NCI-H446 treated with DMSO at 0.1 percent for 48 hours (cell line): ENCODE results near the gene PRMT5.

Source experiments
- DNase-seq: peaks from one replicate; lab custom pipeline; 2025; lab: John Stamatoyannopoulos, UW

Gene PRMT5

GRCh38 chr14:22897357-22897756 is 31.8 kb downstream of the PRMT5 start:
- DNase-seq = no peak

- no peak for DNase-seq
These were observed 32.4 kb downstream of the PRMT5 start for GRCh38 chr14:22896760-22897159.

GRCh38 chr14:22896356-22896755 is 32.8 kb downstream of the PRMT5 start:
- no peak for DNase-seq

GRCh38 chr14:22895402-22895801 is 33.8 kb downstream of the PRMT5 start:
- DNase-seq = no peak

- DNase-seq = no peak
These were observed 35.5 kb downstream of the PRMT5 start for GRCh38 chr14:22893706-22894105.

- DNase-seq = no peak
These were observed 36.7 kb downstream of the PRMT5 start for GRCh38 chr14:22892488-22892887.

- no peak for DNase-seq
These were observed 38.8 kb downstream of the PRMT5 start for GRCh38 chr14:22890416-22890815.

GRCh38 chr14:22888662-22889061 is 40.5 kb downstream of the PRMT5 start:
- DNase-seq = no peak

GRCh38 chr14:22887990-22888378 is 41.2 kb downstream of the PRMT5 start:
- DNase-seq = no peak

- DNase-seq = peak; percentile 26
These were observed 41.8 kb downstream of the PRMT5 start for GRCh38 chr14:22887260-22887989.

GRCh38 chr14:22886500-22887259 is 42.5 kb downstream of the PRMT5 start:
- no peak for DNase-seq

- DNase-seq = no peak
These were observed 43.2 kb downstream of the PRMT5 start for GRCh38 chr14:22885975-22886374.

GRCh38 chr14:22884738-22885523 is 44.2 kb downstream of the PRMT5 start:
- DNase-seq = no peak

- no peak for DNase-seq
These were observed 45.0 kb downstream of the PRMT5 start for GRCh38 chr14:22884076-22884737.

GRCh38 chr14:22883173-22883976 is 45.8 kb downstream of the PRMT5 start, which contains the start of gene REM2:
REM2 (plus strand) TSS chr14:22883222; CDS start chr14:22883288, 66 bp downstream.
- no peak for DNase-seq

GRCh38 chr14:22882529-22883172 is 46.5 kb downstream of the PRMT5 start:
- no peak for DNase-seq

GRCh38 chr14:22882064-22882463 is 47.1 kb downstream of the PRMT5 start:
- DNase-seq = no peak

GRCh38 chr14:22878271-22879246 is 50.6 kb downstream of the PRMT5 start:
- DNase-seq = no peak

GRCh38 chr14:22877000-22877501 is 52.1 kb downstream of the PRMT5 start:
- no peak for DNase-seq
